H1 (cell line): ENCODE measurements around the gene TTI1. TPM values are rescaled to one million over a fixed set of nuclear protein-coding genes. Genes with fewer than 3 reads are reported as not detected.

Experiments
- ASH2L ChIP-seq: fragments of 200-600, 300-600 bp; sonication (generic); IDR thresholded peaks from one replicate; pipeline ENCODE4 v1.7.1; 2017; ENCODE audit warnings: low read length
- HDAC6 ChIP-seq: IDR thresholded peaks from one replicate; pipeline ENCODE4 v1.7.1; 2012; ENCODE audit warnings: low read depth, mild to moderate bottlenecking, inconsistent platforms, low read length, moderate library complexity
- SP2 ChIP-seq: IDR thresholded peaks from 2 replicates; pipeline ENCODE4 v1.6.1; 2012; ENCODE audit warnings: mild to moderate bottlenecking, low read length, inconsistent platforms
- polyA plus RNA-seq, 7 experiments: library from polyadenylated mRNA; depleted of rRNA in 3 of 7; stranded (reverse) in 5 of 7; unstranded in 2 of 7; fragments of >200 nt in 5 of 7; fragments of 200-250 nt in 2 of 7; gene quantifications; 1 replicate in 5 of 7; 2 replicates in 1 of 7; 4 replicates in 1 of 7; pipeline versions ENCODE4 v1.2.1 to v1.2.3, GENCODE V29; 2011 to 2013; ENCODE audit warnings: missing spikeins in 2 of 7, mixed read lengths in 2 of 7
- total RNA-seq: library from RNA; stranded (reverse); fragmentation: NEBNext Ultra II Directional; extraction: Animal tissue kit (Norgen Biotek cat#: 25700); gene quantifications from 2 replicates; pipeline ENCODE4 v1.2.1, GENCODE V29; 2021

Gene TTI1
- total and polyA plus RNA-seq, 2 of the 8 experiments (the other 6 are each of a cell fraction or from before 2014, with no cell fraction given) = 34.1 to 47.0 TPM

DNA sequence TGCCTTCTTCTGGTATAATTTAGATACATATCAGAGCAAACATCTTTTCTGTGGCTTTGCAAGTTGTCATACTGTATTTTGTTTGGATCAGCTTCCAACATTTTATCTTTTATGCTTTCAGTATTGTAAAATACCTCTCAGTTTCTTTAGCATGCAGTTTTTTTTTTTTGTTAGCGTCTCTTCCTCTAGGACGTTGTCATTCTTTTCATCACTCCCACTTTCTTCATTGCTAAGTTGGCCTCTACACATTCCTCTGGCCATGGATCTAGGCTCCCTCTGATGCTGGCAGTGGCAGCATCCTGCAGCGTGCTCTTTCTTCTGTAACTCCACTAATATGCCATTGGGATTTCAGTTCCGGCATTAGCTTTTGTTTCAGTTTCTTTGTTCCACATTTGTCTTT lies 22.0 kb upstream of the TTI1 start (continued):
- no peak for TF ChIP-seq SP2
- TF ChIP-seq HDAC6 = no peak
- TF ChIP-seq ASH2L = no peak
